OCI-LY1 (cell line): ENCODE measurements around the gene DYNC2H1.

Experiments used
- H2AFZ ChIP-seq: fragments of 200-600 bp; sonication (generic), shearing (Covaris generic); 2 replicates; pipeline ENCODE4 v1.6.0; 2014; ENCODE audit warnings: antibody characterized with exemption, mild to moderate bottlenecking, low read length
- H3F3A ChIP-seq: fragments of 200-600 bp; sonication (generic), shearing (Covaris generic); 2 replicates; pipeline ENCODE4 v1.6.0; 2014; ENCODE audit warnings: mild to moderate bottlenecking, antibody characterized with exemption, low read length, moderate library complexity; ENCODE audit not compliant: insufficient read depth
- H3K27ac ChIP-seq: fragments of 200-600 bp; sonication (generic); 2 replicates; pipeline ENCODE4 v1.5.1; 2014; ENCODE audit warnings: low read length, mixed run types, mild to moderate bottlenecking, low read depth; ENCODE audit not compliant: poor library complexity, severe bottlenecking
- H3K27me3 ChIP-seq: fragments of 200-600 bp; sonication (generic); 2 replicates; pipeline ENCODE4 v1.6.0; 2014; ENCODE audit warnings: antibody characterized with exemption, mild to moderate bottlenecking, low read length, moderate library complexity; ENCODE audit not compliant: insufficient read depth
- H3K36me3 ChIP-seq: fragments of 200-600 bp; sonication (generic); 2 replicates; pipeline ENCODE4 v1.6.1; 2014; ENCODE audit warnings: mild to moderate bottlenecking, antibody characterized with exemption, low read length, moderate library complexity, mixed read lengths; ENCODE audit not compliant: insufficient read depth
- H3K4me1 ChIP-seq: fragments of 200-600 bp; sonication (generic); 2 replicates; pipeline ENCODE4 v1.5.1; 2014; ENCODE audit warnings: mild to moderate bottlenecking, low read length, moderate library complexity; ENCODE audit not compliant: insufficient read depth, severe bottlenecking
- H3K4me2 ChIP-seq: fragments of 200-600 bp; sonication (generic), shearing (Covaris generic); 2 replicates; pipeline ENCODE4 v1.6.1; 2014; ENCODE audit warnings: low read length
- H3K4me3 ChIP-seq: fragments of 200-600 bp; sonication (generic); 2 replicates; pipeline ENCODE4 v1.5.1; 2014; ENCODE audit warnings: low read length, low read depth, mild to moderate bottlenecking, mixed read lengths; ENCODE audit not compliant: poor library complexity, severe bottlenecking
- H3K79me2 ChIP-seq: fragments of 200-600 bp; shearing (Covaris generic); 2 replicates; pipeline ENCODE4 v1.6.1; 2016; ENCODE audit warnings: mixed run types, low read length, mixed read lengths; ENCODE audit not compliant: insufficient read depth
- H3K9ac ChIP-seq: fragments of 200-600 bp; sonication (generic), shearing (Covaris generic); 2 replicates; pipeline ENCODE4 v1.6.1; 2014; ENCODE audit warnings: mild to moderate bottlenecking, low read length, mixed read lengths
- H3K9me2 ChIP-seq: fragments of 200-600 bp; sonication (generic), shearing (Covaris generic); 2 replicates; pipeline ENCODE4 v1.6.1; 2014; ENCODE audit warnings: low read depth, mild to moderate bottlenecking, low read length, mixed read lengths
- H3K9me3 ChIP-seq: fragments of 200-600 bp; shearing (Covaris generic); 2 replicates; pipeline ENCODE4 v1.6.1; 2014; ENCODE audit warnings: low read length, mixed read lengths
- H4K20me1 ChIP-seq: fragments of 200-600 bp; sonication (generic), shearing (Covaris generic); 2 replicates; pipeline ENCODE4 v1.6.0; 2016; ENCODE audit warnings: mild to moderate bottlenecking, low read length; ENCODE audit not compliant: insufficient read depth
- EZH2 ChIP-seq: fragments of 200-600 bp; sonication (generic), shearing (Covaris generic); IDR thresholded peaks from 2 replicates; pipeline ENCODE4 v1.8.0; 2017; ENCODE audit warnings: borderline replicate concordance, mixed run types, mild to moderate bottlenecking, antibody characterized with exemption, low read length, moderate library complexity, mixed read lengths
- TF ChIP-seq, protein P1 (sequence below): fragments of 200-600 bp; sonication (generic), shearing (Covaris generic); IDR thresholded peaks from 2 replicates; pipeline ENCODE4 v1.5.1; 2017; ENCODE audit warnings: mild to moderate bottlenecking, antibody characterized with exemption, low read length, moderate library complexity, mixed read lengths

The DYNC2H1 gene

DNA sequence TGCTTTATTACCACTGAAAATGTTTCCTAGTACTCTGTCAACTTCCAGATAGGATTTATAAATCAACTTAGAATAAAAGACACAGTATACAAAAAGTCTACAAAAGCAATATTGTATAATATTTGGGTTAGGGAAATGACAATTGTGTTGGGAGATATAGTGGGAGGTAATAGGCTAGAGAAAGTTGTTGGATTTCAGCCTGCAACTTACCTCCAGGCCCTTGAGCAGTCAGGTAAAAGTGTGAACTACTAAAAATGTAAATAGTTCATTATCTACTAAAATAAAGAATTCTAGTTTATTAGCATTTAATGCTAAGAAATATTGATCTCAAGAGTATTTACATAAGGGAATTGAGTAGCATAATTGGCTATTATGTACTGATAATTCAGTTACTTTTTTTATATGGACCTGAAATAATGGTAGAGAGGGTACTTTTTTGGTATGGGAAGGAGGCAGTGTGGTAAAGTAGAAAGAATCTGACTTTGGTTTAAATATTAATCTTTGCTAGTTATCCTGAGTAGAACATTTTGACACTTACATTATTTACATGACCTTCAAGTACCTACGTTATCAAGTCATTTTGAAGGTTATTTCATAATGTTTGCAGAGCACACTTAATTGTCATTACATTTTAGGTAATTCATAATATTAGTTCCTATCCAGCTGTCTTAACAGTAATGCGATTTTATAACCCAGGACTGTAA, 55.0 kb downstream of the DYNC2H1 start:
- Histone ChIP-seq H4K20me1 (no peaks in the 10 kb centered on the region), H3K27me3 (no peaks in the 10 kb centered on the region), H3K36me3 (no peaks in the 10 kb centered on the region), H3K4me1 (no peaks in the 10 kb centered on the region), H3K9me2 (no peaks in the 10 kb centered on the region), H3K9me3 (no peaks in the 10 kb centered on the region), H3F3A (no peaks in the 10 kb centered on the region), H2AFZ (no peak overlapping the region), H3K79me2 (no peaks in the 10 kb centered on the region), H3K27ac (no peak overlapping the region), H3K4me2 (no peak overlapping the region), H3K4me3 (no peak overlapping the region), H3K9ac (no peak overlapping the region)
- TF ChIP-seq EZH2: no peak
- TF ChIP-seq, protein P1, sequence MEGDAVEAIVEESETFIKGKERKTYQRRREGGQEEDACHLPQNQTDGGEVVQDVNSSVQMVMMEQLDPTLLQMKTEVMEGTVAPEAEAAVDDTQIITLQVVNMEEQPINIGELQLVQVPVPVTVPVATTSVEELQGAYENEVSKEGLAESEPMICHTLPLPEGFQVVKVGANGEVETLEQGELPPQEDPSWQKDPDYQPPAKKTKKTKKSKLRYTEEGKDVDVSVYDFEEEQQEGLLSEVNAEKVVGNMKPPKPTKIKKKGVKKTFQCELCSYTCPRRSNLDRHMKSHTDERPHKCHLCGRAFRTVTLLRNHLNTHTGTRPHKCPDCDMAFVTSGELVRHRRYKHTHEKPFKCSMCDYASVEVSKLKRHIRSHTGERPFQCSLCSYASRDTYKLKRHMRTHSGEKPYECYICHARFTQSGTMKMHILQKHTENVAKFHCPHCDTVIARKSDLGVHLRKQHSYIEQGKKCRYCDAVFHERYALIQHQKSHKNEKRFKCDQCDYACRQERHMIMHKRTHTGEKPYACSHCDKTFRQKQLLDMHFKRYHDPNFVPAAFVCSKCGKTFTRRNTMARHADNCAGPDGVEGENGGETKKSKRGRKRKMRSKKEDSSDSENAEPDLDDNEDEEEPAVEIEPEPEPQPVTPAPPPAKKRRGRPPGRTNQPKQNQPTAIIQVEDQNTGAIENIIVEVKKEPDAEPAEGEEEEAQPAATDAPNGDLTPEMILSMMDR: no peak

GRCh38 chr11:103167166-103167565, 57.9 kb downstream of the DYNC2H1 start:
- Histone ChIP-seq H3K79me2 (no peaks in the 10 kb centered on the region), H3K9me2 (no peaks in the 10 kb centered on the region), H3K27ac (no peak overlapping the region), H3K9me3 (no peaks in the 10 kb centered on the region), H3K4me2 (no peak overlapping the region), H3K27me3 (no peaks in the 10 kb centered on the region), H3K9ac (no peak overlapping the region), H4K20me1 (no peaks in the 10 kb centered on the region), H3K4me1 (no peaks in the 10 kb centered on the region), H3F3A (no peaks in the 10 kb centered on the region), H3K4me3 (no peak overlapping the region), H2AFZ (no peak overlapping the region), H3K36me3 (no peaks in the 10 kb centered on the region)
- TF ChIP-seq, protein P1: no peak
- TF ChIP-seq EZH2: no peak

GRCh38 chr11:103170865-103171264, 61.6 kb downstream of the DYNC2H1 start:
- Histone ChIP-seq H4K20me1 (no peaks in the 10 kb centered on the region), H3K27me3 (no peaks in the 10 kb centered on the region), H3K4me1 (no peaks in the 10 kb centered on the region), H3F3A (no peaks in the 10 kb centered on the region), H3K4me2 (no peak overlapping the region), H3K9me3 (no peaks in the 10 kb centered on the region), H3K9me2 (no peaks in the 10 kb centered on the region), H3K4me3 (no peak overlapping the region), H3K27ac (no peak overlapping the region), H3K36me3 (no peaks in the 10 kb centered on the region), H2AFZ (no peak overlapping the region), H3K79me2 (no peaks in the 10 kb centered on the region), H3K9ac (no peak overlapping the region)
- TF ChIP-seq, protein P1: no peak
- TF ChIP-seq EZH2: no peak
